Measurements from ENCODE around the gene ITSN1.
"Not testable (repeated sequence)": the region's sequence is repeated elsewhere in the genome, so short reads cannot be mapped to it uniquely, and the experiment has no call there.

ITSN1 gene

DNA sequence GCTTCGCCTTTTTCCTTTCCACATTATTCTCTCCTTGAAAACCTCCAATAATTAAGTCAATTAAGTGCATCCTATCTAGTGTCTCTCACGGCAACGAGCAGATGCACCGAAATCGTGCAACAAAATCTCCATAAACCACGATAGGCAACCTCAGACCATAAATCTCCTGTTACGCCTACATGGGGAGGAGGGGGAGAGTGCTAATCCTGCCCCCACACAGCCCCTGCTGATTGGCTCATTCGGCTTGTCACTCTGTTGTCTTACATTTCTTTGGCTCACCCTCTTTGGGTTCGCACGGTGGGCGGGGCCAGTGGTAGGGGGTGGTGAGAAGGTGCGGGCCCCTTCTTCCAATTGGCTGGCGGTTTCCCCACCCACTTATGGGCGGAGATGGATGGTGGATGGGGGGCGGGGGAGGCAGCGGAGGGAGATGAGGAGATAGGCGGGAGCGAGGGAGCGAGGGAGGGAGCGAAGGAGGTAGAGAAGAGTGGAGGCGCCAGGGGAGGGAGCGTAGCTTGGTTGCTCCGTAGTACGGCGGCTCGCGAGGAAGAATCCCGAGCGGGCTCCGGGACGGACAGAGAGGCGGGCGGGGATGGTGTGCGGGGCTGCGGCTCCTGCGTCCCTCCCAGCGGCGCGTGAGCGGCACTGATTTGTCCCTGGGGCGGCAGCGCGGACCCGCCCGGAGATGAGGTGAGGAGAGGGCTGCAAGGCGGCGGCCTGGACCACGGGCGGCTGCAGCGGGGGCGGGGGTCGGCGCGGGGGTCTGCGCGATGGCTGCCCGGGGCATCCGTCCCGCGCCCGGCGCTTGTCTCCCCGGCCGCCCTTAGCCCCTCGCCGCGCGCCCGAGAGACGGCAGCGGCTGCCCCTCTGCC is at the start of gene ITSN1:
TSS of gene ITSN1 (plus strand) at position 475 of the 869 bp plus-strand sequence. CDS start 76,328 bp downstream, outside the sequence.
- DNase-seq: peak; percentile 98

DNA sequence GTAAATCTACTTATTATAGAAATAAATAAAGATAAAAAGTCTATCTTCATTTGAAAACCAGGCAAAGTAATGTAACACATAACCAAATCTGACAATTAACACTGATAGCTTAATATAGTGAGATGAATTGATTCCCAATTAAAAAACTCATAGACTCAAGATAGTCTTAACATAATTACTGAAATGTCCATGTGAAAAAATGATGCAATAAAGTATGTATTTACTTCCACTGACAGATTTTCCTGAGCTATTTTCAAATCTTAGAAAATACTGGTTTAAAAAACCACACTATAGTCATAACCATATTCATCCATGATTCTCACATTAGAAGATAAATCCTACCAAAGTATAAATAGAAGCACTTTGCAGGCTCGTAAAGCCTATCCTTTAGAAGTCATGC is 44.2 kb upstream of the ITSN1 start:
- DNase-seq: no peak

DNA sequence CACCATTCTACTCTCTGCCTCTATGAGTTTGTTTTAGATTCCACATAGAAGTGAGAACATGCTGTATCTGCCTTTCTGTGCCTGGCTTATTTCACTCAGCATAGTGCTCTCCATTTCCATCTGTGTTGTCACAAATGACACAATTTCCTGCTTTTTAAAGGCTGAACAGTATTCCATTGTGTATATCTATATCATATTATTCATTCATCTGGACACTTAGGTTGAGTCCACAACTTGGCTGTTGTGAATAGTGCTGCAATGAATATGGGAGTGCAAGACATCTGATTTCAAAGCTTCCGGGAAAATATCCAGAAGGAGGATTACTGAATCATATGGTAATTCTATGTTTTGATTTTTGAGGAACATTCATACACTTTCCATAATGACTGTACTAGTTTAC is 33.7 kb upstream of the ITSN1 start:
- DNase-seq: no peak

- DNase-seq: no peak
Observed at GRCh38 chr21:33611006-33611744, 31.1 kb upstream of the ITSN1 start.

DNA sequence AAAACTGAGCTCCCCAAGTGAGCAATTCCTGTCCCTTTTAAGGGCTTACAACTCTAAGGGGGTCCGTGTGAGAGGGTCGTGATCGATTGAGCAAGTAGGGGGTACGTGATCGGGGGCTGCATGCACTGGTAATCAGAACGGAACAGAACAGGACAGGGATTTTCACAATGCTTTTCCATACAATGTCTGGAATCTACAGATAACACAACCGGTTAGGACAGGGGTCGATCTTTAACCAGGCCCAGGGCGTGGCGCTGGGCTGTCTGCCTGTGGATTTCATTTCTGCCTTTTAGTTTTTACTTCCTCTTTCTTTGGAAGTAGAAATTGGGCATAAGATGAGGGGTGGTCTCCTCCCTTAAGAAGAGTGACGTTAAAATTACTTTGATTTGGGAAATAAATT is 24.7 kb upstream of the ITSN1 start:
- not testable (repeated sequence) for DNase-seq

DNA sequence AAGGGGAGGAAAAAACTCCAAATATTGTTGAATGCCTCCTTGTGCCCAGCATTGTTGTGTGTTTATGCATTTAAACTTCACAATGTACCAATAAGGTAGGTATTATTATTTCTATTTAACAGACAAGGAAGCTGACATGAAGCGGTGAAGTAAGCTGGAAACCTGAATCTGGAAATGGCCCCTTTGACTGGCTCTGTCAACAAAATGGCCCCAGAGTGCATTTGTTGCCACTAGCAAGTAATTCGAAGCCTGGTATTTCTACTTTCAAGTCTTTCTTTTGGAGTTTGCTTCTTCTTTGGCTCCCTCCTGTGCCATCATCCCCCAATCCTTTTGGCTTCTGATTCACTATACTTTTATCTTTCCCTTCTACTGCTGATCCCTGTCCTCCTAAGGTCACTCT is 23.9 kb upstream of the ITSN1 start:
- no peak for DNase-seq

DNA sequence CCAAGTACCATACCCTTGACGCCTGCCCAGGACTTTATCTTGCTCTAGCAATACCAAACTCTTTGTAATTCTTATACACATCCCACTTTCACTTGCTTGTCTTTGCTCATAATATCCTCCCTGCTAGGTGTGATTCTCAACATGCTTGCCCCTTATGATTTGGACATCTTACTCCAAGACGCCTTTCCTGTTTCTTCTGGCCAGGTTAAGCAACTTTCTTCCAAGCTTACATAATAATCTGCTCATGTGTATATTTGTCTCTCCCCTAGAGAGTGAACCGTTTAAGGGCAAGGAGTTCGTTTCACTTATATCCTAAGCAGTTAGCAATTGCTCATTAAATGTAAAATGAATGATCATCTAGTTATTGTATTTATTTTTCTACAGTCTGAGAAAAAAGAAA is 22.6 kb upstream of the ITSN1 start:
- DNase-seq: no peak

DNA sequence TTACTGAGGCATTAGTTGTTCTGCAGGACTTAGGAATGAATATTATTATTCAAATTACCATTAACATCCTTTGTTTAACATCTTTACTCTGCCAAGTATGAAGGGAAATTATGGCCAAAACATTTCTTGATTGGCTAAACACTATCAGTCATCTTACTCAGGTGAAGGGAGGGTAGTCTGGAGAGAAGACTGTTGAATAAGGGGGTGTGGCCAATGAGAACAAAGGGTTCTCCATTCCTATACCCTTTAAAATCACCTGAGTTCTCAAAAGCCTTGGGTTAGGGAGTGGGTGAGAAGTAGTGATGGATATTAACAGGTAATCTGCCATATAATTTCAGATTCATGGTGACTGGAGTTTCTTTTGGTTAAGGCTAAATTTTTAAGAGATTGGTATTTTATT is 20.0 kb upstream of the ITSN1 start:
- no peak for DNase-seq

- DNase-seq: not testable (repeated sequence)
Observed at GRCh38 chr21:33626151-33626550, 16.1 kb upstream of the ITSN1 start.

DNA sequence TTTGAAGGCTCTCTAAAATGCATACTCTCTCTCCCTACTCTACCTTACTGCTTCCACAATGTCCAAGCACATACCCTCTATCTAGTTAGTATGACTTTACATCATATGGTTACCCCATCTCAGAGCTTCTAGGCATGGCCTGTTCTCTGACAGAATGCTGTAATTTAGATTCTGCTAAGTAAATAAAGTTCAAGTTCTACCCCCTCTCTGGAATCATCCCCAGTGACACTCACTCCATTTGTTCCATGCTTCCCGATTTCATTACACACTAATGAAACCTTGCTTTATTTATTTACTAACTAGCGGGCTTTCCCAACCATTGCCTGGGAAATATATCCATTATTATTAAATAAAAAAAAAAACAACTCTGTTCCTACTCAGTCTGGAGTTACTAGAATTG is 8.0 kb upstream of the ITSN1 start:
- no peak for DNase-seq

GRCh38 chr21:33640697-33641351 is 1.5 kb upstream of the ITSN1 start:
- DNase-seq: no peak

- peak; percentile 99 for DNase-seq
Observed at GRCh38 chr21:33641352-33642026, 812 bp upstream of the ITSN1 start, which contains the start of gene CRYZL1. CRYZL1 (minus strand) TSS chr21:33641741; CDS start chr21:33631551, 10,190 bp downstream.

DNA sequence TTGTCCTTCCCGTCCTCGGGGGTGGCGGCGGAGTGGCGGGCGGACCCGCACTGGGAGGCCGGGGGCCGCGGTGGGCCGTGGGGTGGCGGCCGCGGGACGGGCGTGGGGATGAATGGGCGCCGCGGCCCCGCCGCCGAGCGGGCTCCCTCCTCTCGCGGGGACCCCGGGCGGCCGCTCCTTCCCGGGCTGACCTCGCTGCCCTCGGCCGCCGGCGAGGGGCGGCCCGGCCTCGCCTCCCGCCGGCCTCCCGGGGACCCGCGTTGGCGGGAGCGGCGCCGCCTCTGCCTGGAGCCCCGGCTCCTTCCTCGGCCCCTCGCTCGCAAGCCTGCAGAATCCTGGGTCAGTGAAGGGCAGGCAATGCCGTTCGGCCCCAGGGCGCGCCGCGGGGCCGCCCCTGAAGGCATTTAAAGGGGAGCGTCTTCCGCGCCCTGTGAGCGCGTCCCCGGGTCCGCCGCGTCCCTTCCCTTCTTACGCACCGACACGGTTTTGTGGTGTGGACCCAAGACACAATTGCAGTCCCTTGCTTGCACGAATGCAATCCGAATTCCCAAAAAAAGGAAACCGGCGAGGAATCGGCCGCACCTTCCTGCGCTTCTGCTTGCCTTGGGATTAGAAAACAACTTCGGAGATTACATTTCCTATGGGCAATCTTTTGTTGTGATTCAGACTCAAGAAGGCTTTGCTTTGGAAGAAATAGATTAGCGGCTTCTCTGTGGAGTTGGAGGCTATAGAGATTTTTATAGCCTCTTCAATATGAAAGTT is 776 bp downstream of the ITSN1 start:
- DNase-seq: no peak

DNA sequence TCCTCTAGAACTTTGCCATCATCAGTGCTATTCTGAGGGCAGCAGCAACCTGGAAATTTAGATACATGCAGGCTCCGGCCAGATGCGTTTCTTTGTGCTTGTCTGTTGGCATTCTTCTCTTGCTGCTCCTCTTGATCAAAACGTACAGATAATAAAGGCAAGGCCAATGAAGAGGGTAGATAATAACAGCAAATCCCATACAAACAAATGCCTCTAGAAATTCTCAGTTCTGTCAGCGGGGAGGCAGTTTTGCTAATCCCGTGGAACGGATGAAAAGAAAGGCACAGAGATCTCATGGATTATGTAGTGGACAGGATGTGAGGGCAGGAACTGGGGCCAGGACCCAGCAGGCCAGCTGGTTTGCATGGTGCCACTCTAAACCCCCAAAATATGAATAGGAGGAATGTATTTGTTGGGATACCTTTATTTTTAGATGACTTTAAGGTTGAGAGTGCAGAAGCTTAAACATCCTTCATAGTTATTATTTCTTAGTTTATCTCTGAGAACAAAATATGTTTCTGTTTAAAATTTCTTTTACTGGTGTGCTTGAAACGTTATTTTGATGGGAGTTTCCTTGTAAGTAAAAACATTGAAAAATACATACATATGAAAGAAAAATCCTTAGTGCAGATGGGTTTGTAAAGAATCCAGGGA is 1.5 kb downstream of the ITSN1 start:
- DNase-seq: no peak

DNA sequence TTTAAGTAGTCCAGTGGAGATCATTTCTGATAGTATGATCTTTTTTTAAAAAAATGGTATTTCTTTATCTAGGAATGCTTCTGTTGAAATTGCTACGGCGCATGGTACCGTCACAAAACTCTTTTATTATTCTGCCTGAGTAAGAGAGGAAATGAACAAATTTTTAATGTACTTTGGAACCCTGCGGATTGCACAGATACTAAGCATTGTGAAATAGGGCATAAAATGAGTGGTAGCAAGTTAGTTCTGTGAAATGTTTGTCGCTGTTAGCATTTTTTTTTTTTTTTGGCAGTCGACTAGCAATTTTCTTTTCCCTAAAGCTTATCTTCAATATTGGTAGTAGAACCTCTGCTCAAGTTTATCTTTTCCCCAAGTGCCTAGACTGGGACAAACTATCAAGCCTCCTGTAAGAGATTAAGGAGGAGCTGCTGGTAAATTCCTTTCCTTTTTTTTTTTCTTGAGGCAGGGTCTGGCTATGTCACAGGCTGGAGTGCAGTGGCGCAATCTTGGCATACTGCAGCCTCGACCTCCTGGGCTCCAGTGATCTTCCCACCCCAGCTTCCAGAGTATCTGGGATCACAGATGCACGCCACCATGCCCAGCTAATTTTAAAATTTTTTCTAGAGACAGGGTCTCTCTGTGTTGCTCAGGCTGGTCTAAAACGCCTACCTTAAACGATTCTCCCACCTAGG is 2.2 kb downstream of the ITSN1 start:
- no peak for DNase-seq

- no peak for DNase-seq
Observed at GRCh38 chr21:33645730-33646129, 3.4 kb downstream of the ITSN1 start.

GRCh38 chr21:33647587-33647986 is 5.3 kb downstream of the ITSN1 start:
- no peak for DNase-seq

GRCh38 chr21:33648555-33648954 is 6.3 kb downstream of the ITSN1 start:
- DNase-seq: no peak

DNA sequence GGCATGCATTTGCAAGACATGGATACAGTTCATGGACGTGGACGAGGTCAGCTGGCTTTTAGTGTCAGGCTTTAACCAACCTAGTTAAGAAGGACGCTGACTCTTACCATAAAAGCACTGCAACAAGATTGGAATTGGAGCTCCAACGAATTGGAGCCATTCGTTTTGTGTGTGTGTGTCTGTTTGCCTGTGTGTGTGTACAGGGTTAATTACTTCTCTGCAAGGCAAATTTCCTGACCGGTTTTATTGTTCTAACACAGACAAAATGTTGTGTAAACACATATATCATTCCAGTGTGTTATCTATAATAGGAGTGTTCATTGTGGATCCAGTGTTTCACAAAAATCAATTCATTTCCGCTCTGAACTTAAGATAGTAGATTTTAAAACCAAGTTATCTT is 7.9 kb downstream of the ITSN1 start:
- no peak for DNase-seq

- DNase-seq: no peak
Observed at GRCh38 chr21:33650929-33651509, 8.7 kb downstream of the ITSN1 start.

Data from NCI-H1417 treated with DMSO at 0.1 percent for 48 hours (cell line).